ENCODE data around the gene SAMM50.

Gene SAMM50

DNA sequence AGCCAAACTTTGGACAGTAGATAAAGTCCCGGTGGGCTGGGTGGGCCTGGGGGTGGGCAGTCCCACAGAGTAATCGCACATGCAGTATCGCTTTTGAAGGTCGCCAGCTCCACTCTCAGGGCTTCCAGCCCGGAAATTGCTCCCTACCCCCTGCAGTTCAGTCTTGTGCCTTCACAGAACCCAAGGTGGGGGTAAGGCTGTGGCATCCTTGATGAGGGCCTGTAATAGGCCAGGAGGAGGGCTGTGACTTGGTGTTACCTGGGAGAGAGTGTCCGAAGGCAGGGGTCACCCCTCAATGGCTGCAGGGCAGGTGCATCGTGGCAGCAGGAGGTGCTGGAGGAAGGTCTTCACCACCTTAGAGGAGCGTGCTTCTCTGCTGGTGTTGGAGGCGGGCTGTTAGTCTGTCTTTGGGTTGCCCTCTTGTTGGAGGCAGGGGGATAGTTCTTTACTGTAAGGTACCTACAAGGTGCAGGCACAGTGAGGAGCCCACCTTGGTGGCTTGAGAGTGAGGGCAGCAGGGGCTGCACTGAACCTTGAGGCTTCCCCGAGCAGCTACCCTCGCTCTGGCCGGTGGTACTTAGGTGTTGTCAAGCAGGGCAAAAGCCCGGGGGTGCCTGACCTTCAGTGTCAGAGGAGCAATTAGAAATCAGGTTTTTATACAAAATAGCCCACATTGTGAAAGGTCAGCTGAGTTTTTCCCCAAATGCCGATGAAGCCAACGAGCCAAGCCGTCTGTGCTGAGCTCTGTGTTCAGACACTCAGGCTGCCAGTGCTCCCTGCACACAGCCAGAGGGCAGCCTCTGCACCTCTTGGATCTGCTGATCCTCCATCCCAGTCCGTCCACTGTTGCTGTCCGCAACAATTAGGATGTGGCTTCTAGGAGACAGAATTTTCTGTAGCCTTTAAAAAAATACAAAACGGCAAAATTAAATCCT lies 21.9 kb downstream of the SAMM50 start:
- no peak for DNase-seq (ENCODE audit: low spot score)

GRCh38 chr22:43978558-43978957 lies 23.3 kb downstream of the SAMM50 start:
- DNase-seq (ENCODE audit: low spot score): no peak

GRCh38 chr22:43980579-43980978 lies 25.3 kb downstream of the SAMM50 start:
- DNase-seq (ENCODE audit: low spot score): no peak

DNA sequence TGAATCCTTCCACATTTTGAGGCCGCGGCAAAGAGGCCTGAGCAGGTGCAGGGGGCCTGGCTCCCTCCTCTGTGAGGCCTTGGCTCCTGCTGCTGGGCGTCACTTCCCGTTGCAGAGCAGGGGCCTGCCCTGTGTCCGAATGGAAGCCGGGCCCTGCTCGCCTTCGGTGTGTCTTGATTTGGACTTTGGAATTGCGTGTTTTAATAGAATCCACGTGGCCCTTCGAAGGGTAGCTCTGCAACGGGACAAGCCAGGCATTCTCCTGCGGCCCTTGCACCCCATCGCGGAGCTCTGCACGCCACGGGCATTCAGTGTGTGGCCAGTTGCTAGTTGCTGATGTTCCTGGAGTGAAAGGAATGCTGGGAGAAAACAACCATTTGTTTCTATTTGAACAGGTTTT lies 25.8 kb downstream of the SAMM50 start:
- DNase-seq (ENCODE audit: low spot score): no peak

- DNase-seq (ENCODE audit: low spot score): no peak
These were observed 28.6 kb downstream of the SAMM50 start for GRCh38 chr22:43983808-43984207.

GRCh38 chr22:43985532-43985931 lies 30.3 kb downstream of the SAMM50 start:
- no peak for DNase-seq (ENCODE audit: low spot score)

DNA sequence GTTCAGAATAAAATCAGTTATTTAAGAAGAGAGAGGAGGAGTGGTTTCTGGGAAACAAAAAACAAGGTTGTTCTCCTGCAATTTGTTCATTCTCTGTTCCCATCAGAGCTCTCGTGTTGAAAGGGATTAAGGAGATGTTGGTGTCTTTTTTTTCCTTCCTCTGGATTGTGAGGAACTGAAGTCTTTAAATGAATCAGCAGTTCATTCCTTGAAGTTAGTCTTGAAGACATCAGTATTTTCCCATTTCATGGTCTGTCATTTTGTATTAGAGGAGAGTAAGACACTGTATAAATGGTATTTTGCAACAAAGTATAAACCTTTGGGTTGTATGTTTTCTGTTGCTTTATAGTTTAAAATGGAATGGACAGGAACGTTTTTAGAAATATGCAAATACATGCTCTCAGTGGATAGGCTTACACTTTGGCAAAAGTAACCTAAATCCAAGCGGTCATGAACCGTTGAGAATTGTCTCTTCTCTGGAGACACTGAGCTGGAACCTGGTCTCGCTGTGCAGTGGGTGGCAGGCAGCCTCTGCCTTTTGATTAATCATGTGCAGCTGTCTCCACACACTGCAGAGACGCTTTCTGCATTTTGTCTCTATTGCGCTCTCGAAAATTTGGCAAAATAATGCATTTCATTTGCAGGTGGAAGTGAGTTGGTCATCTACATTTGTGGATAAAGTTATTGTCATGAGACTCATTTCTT lies 33.0 kb downstream of the SAMM50 start:
- no peak for DNase-seq (ENCODE audit: low spot score)

GRCh38 chr22:43988960-43989359 lies 33.7 kb downstream of the SAMM50 start:
- no peak for DNase-seq (ENCODE audit: low spot score)

- no peak for DNase-seq (ENCODE audit: low spot score)
These were observed 34.8 kb downstream of the SAMM50 start for GRCh38 chr22:43990044-43990443.

GRCh38 chr22:43991316-43992020 lies 36.2 kb downstream of the SAMM50 start:
- no peak for DNase-seq (ENCODE audit: low spot score)

DNA sequence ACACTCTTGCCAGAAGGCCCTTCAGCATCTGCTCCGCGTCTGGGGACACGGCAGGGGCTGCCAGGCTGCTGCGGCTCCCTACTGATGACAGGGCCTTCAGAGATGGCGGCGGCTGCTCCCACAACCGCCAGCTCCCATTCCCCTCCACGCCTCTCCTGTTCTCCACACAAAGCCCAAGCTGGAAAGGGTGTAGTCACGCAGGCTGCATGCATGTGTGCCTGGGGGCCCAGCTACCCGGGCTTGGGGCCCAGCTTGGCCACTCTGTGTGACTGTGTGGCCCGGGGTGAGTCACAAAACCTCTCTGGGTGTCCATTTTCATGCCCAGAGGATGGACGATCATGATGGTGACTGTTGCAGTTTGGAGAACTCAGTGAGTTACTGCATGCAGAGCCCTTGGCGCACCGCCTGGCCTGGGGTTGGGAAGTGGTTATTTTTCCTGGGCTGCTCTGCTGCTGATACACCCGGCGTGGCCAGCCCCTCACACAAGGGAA lies 37.1 kb downstream of the SAMM50 start:
- DNase-seq (ENCODE audit: low spot score): peak; percentile 57

DNA sequence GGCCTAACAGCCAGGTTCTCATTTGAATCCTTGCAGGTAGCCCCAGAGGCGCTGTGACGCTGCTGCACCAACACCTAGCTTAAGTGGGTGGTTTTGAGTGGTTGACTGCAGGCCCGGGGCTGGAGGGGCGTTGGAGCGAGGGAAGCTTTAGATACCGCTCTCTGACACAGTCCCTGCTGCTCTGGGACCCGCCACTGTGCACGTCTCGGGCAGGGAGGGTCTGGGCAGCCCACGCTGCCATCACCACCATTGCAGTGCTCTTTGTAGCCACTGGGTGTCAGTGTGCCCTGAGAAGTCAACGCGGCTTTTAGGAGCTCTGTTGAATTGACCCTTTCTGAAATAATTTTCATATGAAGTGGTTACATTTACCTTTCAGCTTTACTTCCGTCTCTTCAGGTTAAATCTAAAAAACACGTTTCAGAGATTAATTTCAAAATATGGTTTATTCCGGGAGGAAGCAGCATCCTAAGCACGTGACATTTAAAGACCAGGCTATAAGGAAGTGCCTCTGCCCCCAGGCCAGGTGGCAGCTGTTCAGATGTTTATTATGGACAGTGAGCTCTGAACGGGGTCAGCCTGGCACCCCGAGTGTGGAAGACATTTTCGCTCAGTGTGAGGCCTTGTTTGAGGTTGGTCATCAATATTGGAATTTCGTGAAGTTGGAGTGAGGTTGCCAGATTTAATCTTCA lies 38.0 kb downstream of the SAMM50 start:
- DNase-seq (ENCODE audit: low spot score): peak; percentile 82

- DNase-seq (ENCODE audit: low spot score): no peak
These were observed 38.8 kb downstream of the SAMM50 start for GRCh38 chr22:43994006-43994405.

DNA sequence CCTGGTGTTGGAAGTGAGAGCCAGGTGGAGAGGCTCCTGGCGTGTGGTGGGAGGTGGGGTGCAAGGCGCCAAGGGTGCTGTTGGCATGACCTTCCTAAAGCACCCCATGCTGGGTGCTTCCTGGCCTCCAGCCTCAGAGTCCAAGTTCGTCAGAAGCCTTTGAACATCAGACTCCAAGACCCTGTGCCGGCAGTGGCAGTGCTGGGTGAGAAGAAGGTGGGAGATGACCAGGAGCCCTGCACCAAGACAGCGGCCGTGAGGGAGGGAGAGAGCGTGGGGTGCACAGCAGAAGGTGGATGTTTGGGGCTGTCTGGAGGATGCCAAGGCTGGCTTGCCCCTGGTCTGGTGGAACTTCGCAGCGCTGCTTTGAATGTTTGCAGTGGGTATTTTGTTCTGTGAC lies 39.2 kb downstream of the SAMM50 start:
- no peak for DNase-seq (ENCODE audit: low spot score)

DNA sequence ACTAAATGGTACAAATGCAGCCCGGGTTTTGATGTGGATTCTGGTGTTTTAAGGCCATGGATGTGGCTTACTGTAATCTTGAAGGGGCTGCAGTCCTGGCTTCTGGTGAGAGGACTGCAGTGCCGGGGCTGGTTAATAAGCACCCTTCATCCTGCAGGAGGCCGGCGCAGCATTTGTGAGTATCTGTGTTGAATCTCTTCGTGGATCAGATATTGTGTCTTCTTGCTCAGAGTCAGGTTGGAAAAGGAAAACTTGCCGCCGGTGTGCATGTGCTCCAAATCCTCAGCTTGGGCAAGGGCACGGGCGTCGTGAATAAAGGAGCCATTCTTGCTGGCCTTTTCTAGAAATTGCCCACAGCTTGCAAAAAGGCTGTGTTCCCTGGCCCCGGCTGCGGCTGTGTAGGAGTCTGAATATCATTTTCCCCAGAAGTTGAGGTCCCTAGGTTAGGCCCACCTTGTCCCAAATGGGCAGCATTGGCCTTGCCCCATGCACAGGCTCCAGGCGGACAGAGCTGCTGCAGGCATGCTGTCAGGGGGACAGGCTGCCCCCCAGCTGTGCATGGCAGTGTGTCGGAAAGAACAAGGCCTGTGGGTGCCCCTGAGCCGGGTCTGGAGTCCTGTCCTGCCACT lies 39.9 kb downstream of the SAMM50 start:
- DNase-seq (ENCODE audit: low spot score): no peak

DNA sequence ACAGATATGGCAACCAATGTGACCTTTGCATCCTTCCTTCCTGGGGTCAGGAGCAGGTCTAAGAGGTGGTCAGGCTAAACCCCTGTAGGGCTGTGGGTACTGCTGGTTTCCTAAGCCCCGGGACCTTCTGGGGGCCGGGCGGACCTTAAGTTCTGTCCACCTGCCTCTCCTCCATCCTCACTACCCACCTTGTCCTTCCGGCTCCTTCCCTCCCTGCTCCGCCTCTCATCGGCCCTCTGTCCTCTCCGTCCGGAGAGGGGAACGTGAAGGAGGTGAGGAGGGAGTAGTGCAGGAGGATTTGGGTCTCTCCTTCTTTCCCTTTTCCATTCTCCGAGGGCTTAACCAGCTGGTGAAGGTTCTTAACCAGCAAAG lies 40.5 kb downstream of the SAMM50 start:
- DNase-seq (ENCODE audit: low spot score): no peak

DNA sequence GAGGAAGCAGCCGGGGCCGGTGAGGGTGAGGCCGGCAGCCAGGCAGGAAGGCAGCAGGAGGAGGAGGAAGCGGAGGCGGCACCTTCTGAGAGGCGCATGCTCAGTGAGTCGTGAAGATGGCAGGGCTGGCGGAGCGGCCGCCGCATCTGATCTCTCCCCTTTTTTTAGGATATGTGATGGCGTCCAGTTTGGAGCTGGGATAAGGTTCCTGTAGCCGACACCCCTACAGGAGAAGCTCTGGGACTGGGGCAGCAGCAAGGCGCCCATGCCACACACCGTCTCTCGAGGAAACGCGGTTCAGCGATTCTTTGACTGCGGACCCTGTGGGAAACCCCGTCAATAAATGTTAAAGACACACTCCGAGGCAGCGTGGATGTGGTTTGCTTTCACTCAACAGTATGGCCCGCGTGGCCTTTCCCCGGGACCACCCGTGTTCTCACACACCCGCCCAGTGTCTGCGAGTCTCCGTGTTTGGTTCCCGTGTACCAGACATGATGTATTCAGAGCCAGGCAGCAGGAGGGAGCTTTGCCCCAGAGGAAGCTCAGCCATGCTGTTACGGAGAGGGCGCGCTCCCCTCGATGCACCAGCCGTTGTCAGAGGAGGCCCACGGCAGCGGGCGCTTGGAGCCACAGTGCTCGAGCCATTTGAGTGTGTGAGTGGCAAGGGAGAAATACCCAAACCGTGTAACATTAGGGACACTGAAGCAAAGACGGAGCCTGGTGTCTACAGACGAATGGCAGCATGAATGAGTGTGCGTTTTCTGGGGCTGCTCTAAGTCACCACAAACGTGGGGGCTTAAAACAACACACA lies 41.1 kb downstream of the SAMM50 start:
- no peak for DNase-seq (ENCODE audit: low spot score)

DNA sequence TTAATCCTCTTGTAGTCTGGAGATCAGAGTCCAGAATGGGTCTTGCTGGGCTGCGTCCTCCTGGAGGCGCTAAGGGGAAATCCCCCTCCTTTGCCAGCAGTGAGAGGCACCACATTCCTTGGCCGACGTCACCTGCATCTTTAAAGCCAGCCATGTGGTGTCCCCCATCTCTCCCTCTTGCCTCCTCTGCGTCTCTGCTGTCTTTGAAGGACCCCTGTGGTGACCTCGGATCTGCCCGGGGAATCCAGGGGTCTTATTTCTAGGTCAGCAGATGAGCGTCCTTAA lies 41.7 kb downstream of the SAMM50 start:
- no peak for DNase-seq (ENCODE audit: low spot score)

DNA sequence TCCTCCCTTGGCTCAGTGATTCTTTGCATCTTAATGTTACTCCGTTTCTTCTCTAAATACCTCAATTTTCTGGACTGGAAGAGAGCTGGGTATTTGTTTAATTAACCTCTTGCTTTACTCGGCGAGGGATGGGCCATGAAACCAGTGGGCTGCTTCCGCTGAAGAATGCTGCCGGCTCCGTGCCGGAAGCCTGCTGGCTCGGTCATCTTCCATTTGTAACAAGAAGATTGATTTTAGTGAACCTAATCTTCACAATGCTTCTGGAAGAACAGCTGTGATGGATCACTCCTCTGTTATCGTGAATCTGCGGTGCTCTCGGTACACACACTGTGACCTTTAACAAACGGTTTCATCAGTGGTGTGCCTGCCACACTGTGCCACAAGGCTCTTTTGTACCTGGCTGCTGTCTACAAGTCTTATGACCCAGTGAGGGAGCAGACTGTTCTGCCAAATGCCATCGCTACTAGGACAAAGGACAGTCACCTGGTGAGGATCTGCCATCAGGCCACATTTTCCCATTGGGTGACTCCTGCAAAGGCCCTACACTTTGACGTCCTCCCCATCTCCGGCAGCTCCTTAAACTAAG lies 43.5 kb downstream of the SAMM50 start:
- no peak for DNase-seq (ENCODE audit: low spot score)

- DNase-seq (ENCODE audit: low spot score): no peak
These were observed 44.1 kb downstream of the SAMM50 start for GRCh38 chr22:43999378-43999777.

GRCh38 chr22:44000123-44000522 lies 44.9 kb downstream of the SAMM50 start:
- no peak for DNase-seq (ENCODE audit: low spot score)
